Measurements from ENCODE around the gene KAT5. TPM values are rescaled to one million over a fixed set of nuclear protein-coding genes. Genes with fewer than 3 reads are reported as not detected.
"Not testable (repeated sequence)": the region's sequence is repeated elsewhere in the genome, so short reads cannot be mapped to it uniquely, and the experiment has no call there.

KAT5 gene
- polyA plus RNA-seq: 10 to 100 TPM; 63.9 to 76.7 (median 71.1) TPM
- long read RNA-seq, donor 1, transcript KAT5-202 (13 exons, 2,059 nt): major isoform, 7 of 24 reads
- long read RNA-seq, donor 1, partial matches to known transcripts: 8 of 24 reads
- long read RNA-seq, donor 1, other reads (novel, unspliced or antisense): 0 of 24 reads
- long read RNA-seq, donor 2, partial matches to known transcripts: 17 of 63 reads
- long read RNA-seq, donor 2, other reads (novel, unspliced or antisense): 41 of 63 reads
- long read RNA-seq, donor 3, partial matches to known transcripts: 0 of 2 reads
- long read RNA-seq, donor 3, other reads (novel, unspliced or antisense): 0 of 2 reads
- long read RNA-seq, donor 4: 0 reads
- long read RNA-seq, donor 5, partial matches to known transcripts: 0 of 4 reads
- long read RNA-seq, donor 5, other reads (novel, unspliced or antisense): 0 of 4 reads
- long read RNA-seq, donor 6, partial matches to known transcripts: 6 of 82 reads
- long read RNA-seq, donor 6, other reads (novel, unspliced or antisense): 72 of 82 reads
- long read RNA-seq, donor 7: 0 reads
- long read RNA-seq, donor 8, partial matches to known transcripts: 0 of 1 reads
- long read RNA-seq, donor 8, other reads (novel, unspliced or antisense): 0 of 1 reads
- long read RNA-seq, donor 9, partial matches to known transcripts: 0 of 2 reads
- long read RNA-seq, donor 9, other reads (novel, unspliced or antisense): 0 of 2 reads
- long read RNA-seq, donor 10, partial matches to known transcripts: 0 of 6 reads
- long read RNA-seq, donor 10, other reads (novel, unspliced or antisense): 0 of 6 reads

DNA sequence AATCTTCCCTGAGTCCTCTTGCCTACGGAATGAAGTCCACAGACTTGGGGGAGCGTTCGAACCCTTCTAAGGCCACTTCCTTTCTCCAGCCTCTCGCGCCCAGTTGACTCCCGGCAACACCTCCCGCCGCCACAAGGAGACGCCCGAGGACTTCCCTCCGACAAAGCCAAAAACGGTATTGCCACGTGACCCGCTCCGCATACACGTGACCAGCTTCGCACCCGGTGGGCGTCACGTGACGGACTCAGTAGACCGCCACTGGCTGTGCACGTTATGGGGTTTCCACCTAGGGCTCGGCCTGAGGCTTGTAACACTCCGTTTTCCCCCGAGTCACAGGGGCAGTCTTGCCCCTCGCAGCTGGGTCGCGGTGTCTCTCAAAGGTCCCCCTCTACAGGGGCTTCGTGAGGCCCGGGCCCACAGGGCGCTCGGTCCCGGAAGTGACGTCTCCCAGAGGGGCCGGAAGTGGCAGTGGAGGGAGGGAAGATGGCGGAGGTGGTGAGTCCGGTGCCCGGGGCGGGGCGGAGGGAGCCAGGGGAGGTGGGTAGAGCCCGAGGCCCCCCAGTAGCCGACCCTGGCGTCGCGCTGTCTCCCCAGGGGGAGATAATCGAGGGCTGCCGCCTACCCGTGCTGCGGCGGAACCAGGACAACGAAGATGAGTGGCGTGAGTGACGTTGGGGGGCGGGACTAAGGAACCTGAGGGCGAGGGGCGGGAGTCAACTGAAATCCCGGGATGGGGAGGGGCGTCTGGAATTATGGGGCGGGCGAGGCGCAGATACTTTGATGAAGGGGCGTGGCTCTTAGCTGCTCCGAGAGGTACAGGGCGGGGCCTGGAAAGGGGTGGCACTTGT is at the start of gene KAT5:
KAT5 (plus strand) TSS at position 468 of the 848 bp plus-strand sequence; CDS start at position 484, 16 bp downstream.
- peaks cover 0 to 12% (median 2%) of the 10 kb centered on the region in 3 donors for H3K4me1 ChIP-seq (ENCODE audit: control insufficient read depth in 3 of 3, insufficient read depth in 2 of 3, low read depth in 1 of 3, low read length in 2 of 3)
- peaks cover 15 to 43% (median 16%) of the 10 kb centered on the region in 3 donors for H3K36me3 ChIP-seq (ENCODE audit: control insufficient read depth in 3 of 3, insufficient read depth in 2 of 3, low read depth in 1 of 3, low read length in 3 of 3)
- no peaks in the 10 kb centered on the region for H3K27me3 ChIP-seq (ENCODE audit: control insufficient read depth in 3 of 3, insufficient read depth in 3 of 3, low read length in 3 of 3)
- peak; percentile 99 to 100 for DNase-seq
- no peaks in the 10 kb centered on the region for H3K9me3 ChIP-seq (ENCODE audit: control insufficient read depth in 2 of 2, insufficient read depth in 1 of 2, low read depth in 1 of 2, low read length in 1 of 2)
- H3K4me3 ChIP-seq (ENCODE audit: low read depth in 1 of 3, low read length in 3 of 3): peak within 1 kb of the TSS; percentile 53 to 80 (median 61)
- FAIRE-seq: no peak
- WGBS, 3 donors: 0 to 1% (median 0%) methylated on average over 60 to 65 of the region's 65 CpGs
- H3K27ac ChIP-seq (ENCODE audit: low read depth in 1 of 3, low read length in 2 of 3): peak within 1 kb of the TSS; percentile 84 to 98 (median 96)

DNA sequence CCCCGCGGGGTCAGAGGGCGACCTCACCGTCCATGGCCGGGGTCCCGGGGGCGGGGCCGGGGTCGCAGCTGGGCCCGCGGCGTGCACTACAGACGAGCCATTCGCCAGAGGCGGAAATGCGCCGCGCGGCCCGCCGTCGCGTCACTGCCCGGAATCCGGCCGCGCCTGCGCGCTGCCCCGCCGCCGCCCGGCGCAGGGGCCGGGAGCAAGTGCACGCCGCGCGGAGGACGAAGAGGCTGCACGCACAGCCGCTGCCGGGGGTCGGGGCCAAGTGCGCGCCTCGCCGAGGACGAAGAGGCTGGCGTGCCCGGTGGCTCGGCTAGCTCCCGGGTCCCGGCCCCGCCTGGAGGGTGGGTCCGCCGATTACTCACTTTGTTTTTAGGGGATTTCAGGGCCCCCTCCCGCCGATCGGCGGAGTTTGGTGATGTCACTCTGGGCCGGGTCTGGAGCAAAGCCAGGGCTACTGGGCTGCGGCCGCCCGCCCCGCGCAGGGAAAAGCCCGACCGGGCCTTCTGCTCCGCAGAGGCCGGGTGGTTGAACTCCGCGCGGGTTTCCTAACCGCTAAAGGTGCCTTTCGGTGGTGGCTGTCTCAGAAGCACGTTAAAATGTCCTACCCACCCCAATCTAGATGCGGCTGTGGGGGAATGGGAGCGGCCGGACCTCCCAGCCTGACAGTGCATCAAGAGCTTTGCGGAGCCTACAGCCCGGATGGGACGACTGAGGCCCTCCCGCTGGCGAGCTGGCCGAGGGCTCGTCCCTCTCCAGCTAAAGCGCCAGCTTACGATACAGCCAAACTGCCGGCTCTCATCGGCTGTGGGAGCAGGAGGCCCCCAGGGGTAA is 49.0 kb upstream of the KAT5 start, which contains the start of gene RELA:
RELA (minus strand) TSS at position 118 of the 840 bp plus-strand sequence; CDS start at position 34, 84 bp downstream.
- FAIRE-seq (no peak), DNase-seq (peak; percentile 88 to 96)
- peak within 1 kb of the TSS; percentile 79 to 95 (median 91) for H3K4me3 ChIP-seq (ENCODE audit: low read depth in 1 of 3, low read length in 3 of 3)
- H3K4me1 ChIP-seq (ENCODE audit: control insufficient read depth in 3 of 3, insufficient read depth in 2 of 3, low read depth in 1 of 3, low read length in 2 of 3): peaks cover 2 to 10% (median 3%) of the 10 kb centered on the region in 3 donors
- H3K9me3 ChIP-seq (ENCODE audit: control insufficient read depth in 2 of 2, insufficient read depth in 1 of 2, low read depth in 1 of 2, low read length in 1 of 2): no peaks in the 10 kb centered on the region
- 0 to 1% (median 0%) methylated on average over 72 to 91 of the region's 91 CpGs for WGBS, 3 donors
- peaks cover 13 to 39% (median 14%) of the 10 kb centered on the region in 3 donors for H3K36me3 ChIP-seq (ENCODE audit: control insufficient read depth in 3 of 3, insufficient read depth in 2 of 3, low read depth in 1 of 3, low read length in 3 of 3)
- H3K27ac ChIP-seq (ENCODE audit: low read depth in 1 of 3, low read length in 2 of 3): peak within 1 kb of the TSS; percentile 98 to 100 (median 99)
- H3K27me3 ChIP-seq (ENCODE audit: control insufficient read depth in 3 of 3, insufficient read depth in 3 of 3, low read length in 3 of 3): no peaks in the 10 kb centered on the region

DNA sequence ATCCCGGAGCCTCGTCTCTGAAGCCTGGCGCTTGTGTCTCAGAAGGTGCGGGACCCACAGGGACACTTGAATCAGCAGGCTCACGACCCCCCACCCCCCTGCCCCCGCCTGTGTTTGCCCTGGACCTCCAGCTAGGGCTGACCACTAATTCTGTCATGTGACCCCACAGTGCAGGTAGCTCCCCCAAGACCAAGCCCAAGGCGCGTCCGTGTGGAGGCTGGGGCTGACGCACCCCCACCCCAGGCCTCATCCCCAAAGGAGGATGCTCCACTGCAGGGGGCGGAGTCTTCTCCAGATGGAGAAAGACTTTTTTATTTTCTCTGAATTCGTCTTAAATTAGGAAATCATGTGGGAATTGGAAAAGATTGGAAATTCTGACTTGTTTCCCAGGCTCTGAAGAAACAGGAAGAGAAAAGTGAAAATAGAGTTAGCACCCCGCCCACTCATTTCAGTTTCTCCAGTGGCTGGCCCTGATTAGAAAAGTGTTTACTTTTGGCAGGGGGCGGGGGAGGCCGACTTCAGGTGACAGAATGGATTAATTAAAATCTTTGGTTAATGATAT is 48.3 kb upstream of the KAT5 start:
- Histone ChIP-seq H3K4me3 (ENCODE audit: low read depth in 1 of 3, low read length in 3 of 3) (peak overlapping the region; percentile 79 to 95 (median 91)), H3K27me3 (ENCODE audit: control insufficient read depth in 3 of 3, insufficient read depth in 3 of 3, low read length in 3 of 3) (no peaks in the 10 kb centered on the region), H3K27ac (ENCODE audit: low read depth in 1 of 3, low read length in 2 of 3) (peak overlapping the region; percentile 98 to 100 (median 99)), H3K36me3 (ENCODE audit: control insufficient read depth in 3 of 3, insufficient read depth in 2 of 3, low read depth in 1 of 3, low read length in 3 of 3) (peaks cover 9 to 32% (median 10%) of the 10 kb centered on the region in 3 donors), H3K9me3 (ENCODE audit: control insufficient read depth in 2 of 2, insufficient read depth in 1 of 2, low read depth in 1 of 2, low read length in 1 of 2) (no peaks in the 10 kb centered on the region), H3K4me1 (ENCODE audit: control insufficient read depth in 3 of 3, insufficient read depth in 2 of 3, low read depth in 1 of 3, low read length in 2 of 3) (peaks cover 2 to 10% (median 3%) of the 10 kb centered on the region in 3 donors)
- peak in 1 of 2 donors; percentile 57 for DNase-seq
- 1% methylated on average over 15 of the region's 15 CpGs for WGBS, 3 donors
- FAIRE-seq: no peak

DNA sequence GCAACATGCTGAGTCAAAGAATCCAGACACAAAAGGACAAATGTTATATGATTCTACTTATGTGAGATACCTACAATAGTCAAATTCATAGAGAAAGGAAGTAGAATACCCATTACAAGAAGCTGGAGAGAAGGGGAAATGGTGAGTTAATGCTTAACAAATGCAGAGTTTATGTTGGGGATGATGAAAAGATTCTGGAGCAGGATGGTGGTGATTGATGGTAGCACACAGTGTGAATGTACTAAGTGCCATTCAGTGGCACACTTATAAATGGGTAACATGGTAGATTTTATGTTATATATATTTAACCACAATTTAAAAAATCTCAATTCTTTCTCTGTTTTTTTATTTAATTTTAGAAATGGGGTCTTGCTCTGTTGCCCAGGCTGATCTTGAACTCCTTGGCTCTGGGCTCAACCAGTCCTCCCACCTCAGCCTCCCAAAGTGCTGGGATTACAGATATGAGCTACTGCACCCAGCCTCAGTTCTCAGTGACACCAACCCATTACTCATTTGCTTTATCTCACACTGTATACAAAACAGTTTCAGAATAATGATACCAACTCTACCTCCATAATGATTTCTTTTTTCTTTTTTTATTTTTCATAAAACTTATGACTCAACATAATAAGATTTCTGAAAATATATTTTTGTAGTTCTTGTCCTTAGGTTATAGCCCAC is 39.7 kb upstream of the KAT5 start:
- Histone ChIP-seq H3K36me3 (ENCODE audit: control insufficient read depth in 3 of 3, insufficient read depth in 2 of 3, low read depth in 1 of 3, low read length in 3 of 3) (no peaks in the 10 kb centered on the region), H3K4me1 (ENCODE audit: control insufficient read depth in 3 of 3, insufficient read depth in 2 of 3, low read depth in 1 of 3, low read length in 2 of 3) (no peaks in the 10 kb centered on the region), H3K4me3 (ENCODE audit: low read depth in 1 of 3, low read length in 3 of 3) (no peak overlapping the region), H3K27me3 (ENCODE audit: control insufficient read depth in 3 of 3, insufficient read depth in 3 of 3, low read length in 3 of 3) (no peaks in the 10 kb centered on the region), H3K27ac (ENCODE audit: low read depth in 1 of 3, low read length in 2 of 3) (no peak overlapping the region), H3K9me3 (ENCODE audit: control insufficient read depth in 2 of 2, insufficient read depth in 1 of 2, low read depth in 1 of 2, low read length in 1 of 2) (no peaks in the 10 kb centered on the region)
- no peak for DNase-seq
- FAIRE-seq: peak; percentile 10

DNA sequence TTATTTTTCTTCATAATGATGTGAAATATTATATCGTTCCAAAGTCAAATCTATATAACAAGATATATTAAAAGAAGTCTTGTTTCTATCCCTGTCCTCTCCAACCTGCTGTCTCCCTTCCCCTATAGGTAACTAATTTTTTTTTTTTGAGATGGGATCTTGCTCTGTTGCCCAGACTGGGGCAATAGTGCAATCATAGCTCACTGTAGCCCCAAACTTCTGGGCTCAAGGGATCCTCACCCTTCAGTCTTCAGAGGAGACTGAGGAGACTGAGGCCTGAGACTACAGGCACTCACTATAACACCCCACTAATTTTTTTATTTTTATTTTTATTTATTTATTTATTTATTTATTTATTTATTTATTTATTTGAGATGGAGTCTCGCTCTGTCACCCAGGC is 39.1 kb upstream of the KAT5 start:
- no peaks in the 10 kb centered on the region for H3K9me3 ChIP-seq (ENCODE audit: control insufficient read depth in 2 of 2, insufficient read depth in 1 of 2, low read depth in 1 of 2, low read length in 1 of 2)
- H3K4me3 ChIP-seq (ENCODE audit: low read depth in 1 of 3, low read length in 3 of 3): no peak overlapping the region
- no peaks in the 10 kb centered on the region for H3K36me3 ChIP-seq (ENCODE audit: control insufficient read depth in 3 of 3, insufficient read depth in 2 of 3, low read depth in 1 of 3, low read length in 3 of 3)
- 91 to 97% (median 97%) methylated on average over 1 to 2 of the region's 2 CpGs for WGBS, 3 donors
- H3K27ac ChIP-seq (ENCODE audit: low read depth in 1 of 3, low read length in 2 of 3): no peak overlapping the region
- H3K27me3 ChIP-seq (ENCODE audit: control insufficient read depth in 3 of 3, insufficient read depth in 3 of 3, low read length in 3 of 3): no peaks in the 10 kb centered on the region
- H3K4me1 ChIP-seq (ENCODE audit: control insufficient read depth in 3 of 3, insufficient read depth in 2 of 3, low read depth in 1 of 3, low read length in 2 of 3): no peaks in the 10 kb centered on the region
- FAIRE-seq (no peak), DNase-seq (no peak)

DNA sequence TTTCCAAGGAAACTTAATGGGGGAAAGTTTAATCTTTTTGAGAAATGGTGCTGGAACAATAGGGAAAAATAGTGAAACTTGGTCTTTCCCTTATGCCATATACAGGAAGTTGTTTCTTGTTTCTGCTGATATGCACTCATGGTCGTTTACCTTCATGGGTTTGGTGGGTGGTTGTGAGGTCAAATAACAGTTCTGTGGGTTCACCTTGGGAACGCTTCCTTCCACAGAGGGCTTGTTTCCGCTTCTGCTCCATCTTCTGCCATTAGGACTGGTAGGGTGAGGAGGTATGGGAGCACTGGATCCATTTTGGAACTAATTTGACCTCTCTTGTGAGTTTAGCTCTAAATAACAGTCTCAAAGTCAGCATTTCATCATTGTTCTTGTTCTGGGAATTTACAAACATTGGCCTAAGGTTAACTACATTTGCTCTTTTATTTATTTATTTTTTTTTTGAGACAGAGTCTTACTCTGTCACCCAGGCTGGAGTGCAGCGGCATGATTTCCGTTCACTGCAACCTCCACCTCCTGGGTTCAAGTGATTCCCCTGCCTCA is 31.8 kb upstream of the KAT5 start:
- Histone ChIP-seq H3K27me3 (ENCODE audit: control insufficient read depth in 3 of 3, insufficient read depth in 3 of 3, low read length in 3 of 3) (no peaks in the 10 kb centered on the region), H3K4me3 (ENCODE audit: low read depth in 1 of 3, low read length in 3 of 3) (no peak overlapping the region), H3K9me3 (ENCODE audit: control insufficient read depth in 2 of 2, insufficient read depth in 1 of 2, low read depth in 1 of 2, low read length in 1 of 2) (no peaks in the 10 kb centered on the region), H3K27ac (ENCODE audit: low read depth in 1 of 3, low read length in 2 of 3) (no peak overlapping the region), H3K36me3 (ENCODE audit: control insufficient read depth in 3 of 3, insufficient read depth in 2 of 3, low read depth in 1 of 3, low read length in 3 of 3) (no peaks in the 10 kb centered on the region), H3K4me1 (ENCODE audit: control insufficient read depth in 3 of 3, insufficient read depth in 2 of 3, low read depth in 1 of 3, low read length in 2 of 3) (no peaks in the 10 kb centered on the region)
- WGBS, 3 donors: 76 to 82% (median 76%) methylated on average over 5 of the region's 5 CpGs
- FAIRE-seq (no peak), DNase-seq (no peak)

DNA sequence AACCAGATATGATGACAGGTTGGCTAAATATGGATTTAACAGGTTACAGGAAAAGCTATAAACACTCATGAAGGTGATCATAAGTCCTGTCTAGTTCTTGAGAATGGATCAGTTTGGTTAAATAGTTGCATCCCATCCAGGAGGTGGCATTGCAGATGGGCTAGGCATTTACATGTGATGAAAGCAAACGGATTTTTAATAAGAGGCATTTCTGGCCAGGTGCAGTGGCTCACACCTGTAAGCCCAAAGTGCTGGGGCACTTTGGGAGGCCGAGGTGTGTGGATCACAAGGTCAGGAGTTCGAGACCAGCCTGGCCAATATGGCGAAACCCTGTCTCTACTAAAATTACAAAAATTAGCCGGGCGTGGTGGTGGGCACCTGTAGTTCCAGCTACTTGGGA is 28.6 kb upstream of the KAT5 start:
- H3K4me3 ChIP-seq (ENCODE audit: low read depth in 1 of 3, low read length in 3 of 3); H3K36me3 ChIP-seq (ENCODE audit: control insufficient read depth in 3 of 3, insufficient read depth in 2 of 3, low read depth in 1 of 3, low read length in 3 of 3); H3K9me3 ChIP-seq (ENCODE audit: control insufficient read depth in 2 of 2, insufficient read depth in 1 of 2, low read depth in 1 of 2, low read length in 1 of 2); H3K4me1 ChIP-seq (ENCODE audit: control insufficient read depth in 3 of 3, insufficient read depth in 2 of 3, low read depth in 1 of 3, low read length in 2 of 3); H3K27ac ChIP-seq (ENCODE audit: low read depth in 1 of 3, low read length in 2 of 3); FAIRE-seq; DNase-seq; H3K27me3 ChIP-seq (ENCODE audit: control insufficient read depth in 3 of 3, insufficient read depth in 3 of 3, low read length in 3 of 3): not testable (repeated sequence)
- 80 to 85% (median 84%) methylated on average over 6 of the region's 6 CpGs for WGBS, 3 donors
